Kidney (tissue), 14 donors: Measurements from ENCODE around the gene NOSIP. TPM values are rescaled to one million over a fixed set of nuclear protein-coding genes. Genes with fewer than 3 reads are reported as not detected.

Experiments
- DNase-seq, 5 donors: peaks; one replicate each; pipeline ENCODE4 v3.0.0-alpha.2; 2013 to 2020
- FAIRE-seq: peaks from 2 replicates; lab custom pipeline; 2012; peaks lifted over from hg19 to GRCh38; lab: Jason Lieb, UNC
- H3K27ac ChIP-seq, 2 donors: one replicate each; pipeline ENCODE4 v1.7.0; 2013; ENCODE audit warnings: low read depth in 2 of 2, low read length in 2 of 2, inconsistent platforms in 1 of 2
- H3K27me3 ChIP-seq: one replicate; pipeline ENCODE4 v1.7.1; 2013; ENCODE audit warnings: low read length, inconsistent platforms; ENCODE audit not compliant: control insufficient read depth, insufficient read depth
- H3K36me3 ChIP-seq, 3 donors: one replicate each; pipeline versions ENCODE4 v1.7.0 to v1.7.1; 2013; ENCODE audit warnings: low read length in 3 of 3, control low read depth in 1 of 3, inconsistent platforms in 1 of 3; ENCODE audit not compliant: insufficient read depth in 3 of 3, control insufficient read depth in 2 of 3
- H3K4me1 ChIP-seq, 3 donors: one replicate each; pipeline versions ENCODE4 v1.7.0 to v1.7.1; 2013; ENCODE audit warnings: low read length in 3 of 3, inconsistent platforms in 1 of 3, low read depth in 1 of 3; ENCODE audit not compliant: control insufficient read depth in 2 of 3, insufficient read depth in 2 of 3
- H3K4me3 ChIP-seq, 3 donors: one replicate each; pipeline versions ENCODE4 v1.7.0 to v1.8.1; 2013; ENCODE audit warnings: low read length in 3 of 3, control low read depth in 1 of 3, inconsistent platforms in 1 of 3
- H3K9ac ChIP-seq, 3 donors: one replicate each; pipeline versions ENCODE4 v1.7.0 to v1.7.1; 2013; ENCODE audit warnings: low read length in 3 of 3, control low read depth in 1 of 3, inconsistent platforms in 1 of 3
- H3K9me3 ChIP-seq, 3 donors: one replicate each; pipeline versions ENCODE4 v1.7.0 to v1.7.1; 2013; ENCODE audit warnings: low read length in 3 of 3, control low read depth in 1 of 3, inconsistent platforms in 1 of 3; ENCODE audit not compliant: control insufficient read depth in 2 of 3, insufficient read depth in 1 of 3
- intact Hi-C: fragments of 100-400 bp; cut with DNase I; formaldehyde crosslinking; loops from one replicate; pipeline ENCODE4 v1.11.1; 2022
- polyA plus RNA-seq: library from polyadenylated mRNA; stranded (reverse); fragments of 350-450 nt; fragmentation: Illumina TruSeq; extraction: RNeasy Lipid Tissue Mini Kit (QIAGEN cat#74804); gene quantifications from one replicate; pipeline ENCODE4 v1.2.3, GENCODE V29; 2014; ENCODE audit warnings: low read depth, low replicate concordance; ENCODE audit not compliant: insufficient read depth
- total RNA-seq: library from RNA; stranded (reverse); fragmentation: NEBNext Ultra II Directional; extraction: Animal tissue kit (Norgen Biotek cat#: 25700); gene quantifications from one replicate; pipeline ENCODE4 v1.2.1, GENCODE V29; 2021
- TF ChIP-seq, protein P1 (sequence below): IDR thresholded peaks from 3 replicates; pipeline ENCODE4 v1.5.1; 2012; ENCODE audit warnings: mild to moderate bottlenecking, moderate library complexity, borderline replicate concordance; ENCODE audit not compliant: insufficient read depth; ENCODE audit errors: extremely low read depth
- donor health status: control.
- donor health status: control.
- donor health status: control.
- donor health status: control.
- donor health status: control.
- donor health status: DM: yes; HTN: yes; CAD: no.
- donor health status: Normal renal cell carcinoma (clear cell type).

Gene NOSIP
- total and polyA plus RNA-seq, 2 donors from 2014 or later = 52.8 to 122 TPM

DNA sequence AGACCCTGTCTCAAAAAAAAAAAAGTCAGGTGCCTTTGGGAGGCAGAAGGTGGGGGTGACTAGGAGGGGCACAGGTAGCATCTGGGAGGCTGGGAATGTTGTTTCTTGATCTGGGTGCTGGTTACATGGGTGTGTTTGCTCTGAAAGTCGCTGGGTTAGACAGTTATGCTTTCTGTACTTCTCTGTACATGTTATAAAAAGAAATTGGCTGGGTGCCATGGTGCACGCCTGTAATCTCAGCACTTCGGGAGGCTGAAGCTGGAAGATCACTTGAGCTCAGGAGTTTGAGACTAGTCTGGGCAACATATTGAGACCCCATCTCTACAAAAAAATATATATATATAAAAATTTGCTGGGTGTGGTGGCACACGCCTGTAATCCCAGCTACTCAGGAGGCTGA, 15.1 kb downstream of the NOSIP start:
- intact Hi-C loops = no loop called here
- H3K4me1 ChIP-seq = peaks cover 0 to 2% (median 0%) of the 10 kb centered on the region in 3 donors
- H3K27ac ChIP-seq = no peak overlapping the region
- H3K9me3 ChIP-seq = no peaks in the 10 kb centered on the region
- H3K27me3 ChIP-seq = no peaks in the 10 kb centered on the region
- H3K36me3 ChIP-seq = no peaks in the 10 kb centered on the region
- TF ChIP-seq, protein P1, sequence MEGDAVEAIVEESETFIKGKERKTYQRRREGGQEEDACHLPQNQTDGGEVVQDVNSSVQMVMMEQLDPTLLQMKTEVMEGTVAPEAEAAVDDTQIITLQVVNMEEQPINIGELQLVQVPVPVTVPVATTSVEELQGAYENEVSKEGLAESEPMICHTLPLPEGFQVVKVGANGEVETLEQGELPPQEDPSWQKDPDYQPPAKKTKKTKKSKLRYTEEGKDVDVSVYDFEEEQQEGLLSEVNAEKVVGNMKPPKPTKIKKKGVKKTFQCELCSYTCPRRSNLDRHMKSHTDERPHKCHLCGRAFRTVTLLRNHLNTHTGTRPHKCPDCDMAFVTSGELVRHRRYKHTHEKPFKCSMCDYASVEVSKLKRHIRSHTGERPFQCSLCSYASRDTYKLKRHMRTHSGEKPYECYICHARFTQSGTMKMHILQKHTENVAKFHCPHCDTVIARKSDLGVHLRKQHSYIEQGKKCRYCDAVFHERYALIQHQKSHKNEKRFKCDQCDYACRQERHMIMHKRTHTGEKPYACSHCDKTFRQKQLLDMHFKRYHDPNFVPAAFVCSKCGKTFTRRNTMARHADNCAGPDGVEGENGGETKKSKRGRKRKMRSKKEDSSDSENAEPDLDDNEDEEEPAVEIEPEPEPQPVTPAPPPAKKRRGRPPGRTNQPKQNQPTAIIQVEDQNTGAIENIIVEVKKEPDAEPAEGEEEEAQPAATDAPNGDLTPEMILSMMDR = no peak
- DNase-seq (no peak), FAIRE-seq (no peak)
- H3K4me3 ChIP-seq = no peak overlapping the region
- no peak overlapping the region for H3K9ac ChIP-seq

DNA sequence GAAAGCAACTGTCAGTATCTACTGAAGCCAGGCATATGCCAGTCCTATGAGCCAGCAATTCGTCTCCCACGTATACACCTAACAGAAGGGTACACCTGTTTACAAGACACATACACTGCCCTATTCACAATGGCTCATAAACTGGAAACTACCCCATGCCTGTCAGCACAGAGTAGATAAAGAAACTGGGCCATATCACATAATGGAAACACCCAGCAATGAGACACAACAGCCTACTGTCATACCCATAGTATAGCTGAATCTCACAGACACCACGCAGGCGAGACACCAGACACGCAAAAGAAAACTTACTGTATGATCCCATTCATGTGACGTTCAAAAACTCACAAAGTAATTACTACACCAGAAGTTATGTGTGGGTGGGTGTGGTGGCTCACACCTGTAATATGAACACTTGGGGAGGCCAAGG, 15.7 kb downstream of the NOSIP start:
- peaks cover 0 to 2% (median 0%) of the 10 kb centered on the region in 3 donors for H3K4me1 ChIP-seq

DNA sequence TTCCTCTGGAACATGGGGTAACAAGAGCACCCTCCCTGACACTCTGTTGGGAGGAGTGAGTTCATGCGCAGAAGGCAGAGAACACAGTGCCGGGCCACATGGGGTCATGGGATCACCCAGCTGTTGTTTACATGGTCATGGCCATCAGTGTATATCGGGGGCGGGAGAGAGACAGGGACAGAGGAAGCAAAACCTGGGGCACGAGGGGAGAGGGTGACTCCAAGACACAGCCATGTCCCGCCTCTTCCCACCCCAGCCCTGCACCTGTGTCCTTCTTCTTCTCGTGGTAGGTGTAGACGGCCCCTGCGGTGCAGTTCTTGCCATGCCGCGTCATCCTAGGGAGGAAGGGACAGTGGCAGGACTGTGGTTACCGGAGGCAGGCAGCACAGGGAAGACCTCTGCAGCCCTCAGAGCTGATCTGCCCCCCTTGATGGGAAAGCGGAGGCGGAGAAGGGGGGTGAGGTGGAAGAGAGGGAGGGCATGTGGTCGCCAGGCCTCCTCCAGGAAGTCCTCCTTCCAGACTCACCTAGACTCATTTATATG, 19.9 kb downstream of the NOSIP start:
- intact Hi-C loops = no loop called here

More for the DNA sequence above, 15.7 kb downstream of the NOSIP start:
- DNase-seq = no peak
- intact Hi-C loops = no loop called here
- peaks cover 0 to 4% (median 0%) of the 10 kb centered on the region in 3 donors for H3K36me3 ChIP-seq
- FAIRE-seq = no peak
- H3K27ac ChIP-seq = no peak overlapping the region
- no peaks in the 10 kb centered on the region for H3K9me3 ChIP-seq
- no peak overlapping the region for H3K4me3 ChIP-seq
- no peaks in the 10 kb centered on the region for H3K27me3 ChIP-seq
- no peak overlapping the region for H3K9ac ChIP-seq
- TF ChIP-seq, protein P1 = no peak

More for the DNA sequence above, 19.9 kb downstream of the NOSIP start:
- TF ChIP-seq, protein P1 = no peak
- Histone ChIP-seq H3K4me1 (peaks cover 0 to 2% (median 0%) of the 10 kb centered on the region in 3 donors), H3K9me3 (no peaks in the 10 kb centered on the region), H3K36me3 (peaks cover 2 to 28% (median 11%) of the 10 kb centered on the region in 3 donors), H3K4me3 (no peak overlapping the region), H3K9ac (no peak overlapping the region), H3K27ac (no peak overlapping the region), H3K27me3 (no peaks in the 10 kb centered on the region)
- DNase-seq (no peak), FAIRE-seq (no peak)
